T-helper 22 cell (primary cell): Measurements from ENCODE around the gene SUCLG2.

Experiments
- DNase-seq: peaks from one replicate; pipeline ENCODE4 v3.0.0-alpha.2; 2020; ENCODE audit warnings: low read depth

SUCLG2 gene

GRCh38 chr3:67649681-67650080 lies 4.7 kb downstream of the SUCLG2 start:
- no peak for DNase-seq

- DNase-seq: no peak
Observed at GRCh38 chr3:67648701-67649100, 5.7 kb downstream of the SUCLG2 start.

GRCh38 chr3:67648229-67648628 lies 6.2 kb downstream of the SUCLG2 start:
- DNase-seq: no peak

- no peak for DNase-seq
Observed at GRCh38 chr3:67647390-67647878, 7.0 kb downstream of the SUCLG2 start.

GRCh38 chr3:67646586-67647234 lies 7.7 kb downstream of the SUCLG2 start:
- no peak for DNase-seq

GRCh38 chr3:67644827-67645226 lies 9.6 kb downstream of the SUCLG2 start:
- no peak for DNase-seq

- no peak for DNase-seq
Observed at GRCh38 chr3:67642734-67643133, 11.7 kb downstream of the SUCLG2 start.

GRCh38 chr3:67642190-67642589 lies 12.2 kb downstream of the SUCLG2 start:
- no peak for DNase-seq

- DNase-seq: no peak
Observed at GRCh38 chr3:67641451-67641850, 13.0 kb downstream of the SUCLG2 start.

- no peak for DNase-seq
Observed at GRCh38 chr3:67640023-67640660, 14.3 kb downstream of the SUCLG2 start.

- no peak for DNase-seq
Observed at GRCh38 chr3:67637255-67637900, 17.0 kb downstream of the SUCLG2 start.

GRCh38 chr3:67635806-67636205 lies 18.6 kb downstream of the SUCLG2 start:
- DNase-seq: no peak

GRCh38 chr3:67635257-67635656 lies 19.2 kb downstream of the SUCLG2 start:
- DNase-seq: no peak

GRCh38 chr3:67630666-67631362 lies 23.6 kb downstream of the SUCLG2 start:
- DNase-seq: no peak

- no peak for DNase-seq
Observed at GRCh38 chr3:67624687-67625086, 29.7 kb downstream of the SUCLG2 start.

GRCh38 chr3:67624078-67624477 lies 30.3 kb downstream of the SUCLG2 start:
- no peak for DNase-seq

- DNase-seq: no peak
Observed at GRCh38 chr3:67622652-67623051, 31.8 kb downstream of the SUCLG2 start.

- DNase-seq: no peak
Observed at GRCh38 chr3:67620869-67621268, 33.5 kb downstream of the SUCLG2 start.

- DNase-seq: no peak
Observed at GRCh38 chr3:67619991-67620390, 34.4 kb downstream of the SUCLG2 start.

- no peak for DNase-seq
Observed at GRCh38 chr3:67617518-67617917, 36.9 kb downstream of the SUCLG2 start.

- DNase-seq: no peak
Observed at GRCh38 chr3:67616046-67616445, 38.4 kb downstream of the SUCLG2 start.

GRCh38 chr3:67614195-67614594 lies 40.2 kb downstream of the SUCLG2 start:
- DNase-seq: no peak

- no peak for DNase-seq
Observed at GRCh38 chr3:67610458-67610857, 44.0 kb downstream of the SUCLG2 start.
